H9 (cell line): Measurements from ENCODE around the gene RPS14. TPM values are rescaled to one million over a fixed set of nuclear protein-coding genes. Genes with fewer than 3 reads are reported as not detected.

Experiments used
- DNase-seq: peaks from one replicate; pipeline ENCODE4 v3.0.0-alpha.2; 2017
- H2AFZ ChIP-seq: one replicate; pipeline ENCODE4 v1.6.1; 2013; ENCODE audit warnings: mild to moderate bottlenecking, low read length, control low read depth, moderate library complexity
- H2AK5ac ChIP-seq: 2 replicates; pipeline ENCODE4 v1.6.1; 2013; ENCODE audit warnings: low read length, control low read depth, mixed read lengths; ENCODE audit not compliant: insufficient read length
- H2BK120ac ChIP-seq: one replicate; pipeline ENCODE4 v1.6.1; 2013; ENCODE audit warnings: low read depth, mild to moderate bottlenecking, low read length, control low read depth, inconsistent platforms; ENCODE audit not compliant: poor library complexity, severe bottlenecking
- H2BK12ac ChIP-seq: 2 replicates; pipeline ENCODE4 v1.6.1; 2013; ENCODE audit warnings: low read length, control low read depth, mixed read lengths, low read depth; ENCODE audit not compliant: insufficient read length
- H2BK15ac ChIP-seq: 2 replicates; pipeline ENCODE4 v1.6.1; 2013; ENCODE audit warnings: low read depth, low read length, control low read depth
- H2BK20ac ChIP-seq: one replicate; pipeline ENCODE4 v1.6.1; 2013; ENCODE audit warnings: low read depth, mild to moderate bottlenecking, low read length, control low read depth, inconsistent platforms; ENCODE audit not compliant: poor library complexity, severe bottlenecking
- H2BK5ac ChIP-seq: 2 replicates; pipeline ENCODE4 v1.6.1; 2013; ENCODE audit warnings: low read length, control low read depth, mixed read lengths; ENCODE audit not compliant: insufficient read length
- H3K14ac ChIP-seq: 2 replicates; pipeline ENCODE4 v1.6.1; 2013; ENCODE audit warnings: low read length, control low read depth; ENCODE audit not compliant: insufficient read depth
- H3K18ac ChIP-seq: 2 replicates; pipeline ENCODE4 v1.6.1; 2013; ENCODE audit warnings: low read depth, mild to moderate bottlenecking, mixed read lengths, low read length, control low read depth; ENCODE audit not compliant: insufficient read length
- H3K23ac ChIP-seq: 2 replicates; pipeline ENCODE4 v1.6.1; 2013; ENCODE audit warnings: low read length, control low read depth, mixed read lengths, low read depth; ENCODE audit not compliant: insufficient read length
- H3K23me2 ChIP-seq: 2 replicates; pipeline ENCODE4 v1.6.1; 2013; ENCODE audit warnings: low read depth, mild to moderate bottlenecking, mixed read lengths, low read length, control low read depth; ENCODE audit not compliant: insufficient read length, poor library complexity, severe bottlenecking
- H3K27ac ChIP-seq: 2 replicates; pipeline ENCODE4 v1.5.1; 2013; ENCODE audit warnings: low read length, control low read depth, mixed read lengths, low read depth; ENCODE audit not compliant: insufficient read length
- H3K27me3 ChIP-seq: 2 replicates; pipeline ENCODE4 v1.6.1; 2013; ENCODE audit warnings: low read length, control low read depth, inconsistent platforms; ENCODE audit not compliant: insufficient read depth
- H3K4ac ChIP-seq: 2 replicates; pipeline ENCODE4 v1.6.1; 2013; ENCODE audit warnings: low read depth, mild to moderate bottlenecking, control low read depth, inconsistent platforms, low read length, moderate library complexity
- H3K4me1 ChIP-seq: 2 replicates; pipeline ENCODE4 v1.6.1; 2013; ENCODE audit warnings: low read length, control low read depth, inconsistent platforms; ENCODE audit not compliant: insufficient read depth
- H3K4me2 ChIP-seq: 2 replicates; pipeline ENCODE4 v1.6.1; 2013; ENCODE audit warnings: low read length, control low read depth, mixed read lengths; ENCODE audit not compliant: insufficient read length, insufficient read depth
- H3K56ac ChIP-seq: 2 replicates; pipeline ENCODE4 v1.6.1; 2013; ENCODE audit warnings: low read depth, mild to moderate bottlenecking, mixed read lengths, low read length, control low read depth; ENCODE audit not compliant: insufficient read length
- H3K79me1 ChIP-seq: 2 replicates; pipeline ENCODE4 v1.6.1; 2013; ENCODE audit warnings: low read depth, mild to moderate bottlenecking, moderate library complexity, low read length, control low read depth, inconsistent platforms; ENCODE audit not compliant: insufficient read depth, poor library complexity, severe bottlenecking
- H3K79me2 ChIP-seq: 2 replicates; pipeline ENCODE4 v1.6.1; 2013; ENCODE audit warnings: low read length, control low read depth, inconsistent platforms; ENCODE audit not compliant: insufficient read depth
- H3K9ac ChIP-seq: 2 replicates; pipeline ENCODE4 v1.6.1; 2013; ENCODE audit warnings: low read length, control low read depth, mixed read lengths; ENCODE audit not compliant: insufficient read length; ENCODE audit errors: extremely low read depth
- H3K9me3 ChIP-seq: one replicate; pipeline ENCODE4 v1.6.1; 2013; ENCODE audit warnings: low read depth, low read length, inconsistent platforms; ENCODE audit not compliant: control insufficient read depth
- H3T11ph ChIP-seq: one replicate; pipeline ENCODE4 v1.6.1; 2013; ENCODE audit warnings: mild to moderate bottlenecking, low read length, control low read depth, inconsistent platforms
- H4K20me1 ChIP-seq: one replicate; pipeline ENCODE4 v1.6.1; 2013; ENCODE audit not compliant: control insufficient read depth, insufficient read length, insufficient read depth
- H4K5ac ChIP-seq: 2 replicates; pipeline ENCODE4 v1.6.1; 2013; ENCODE audit warnings: low read depth, mild to moderate bottlenecking, mixed read lengths, low read length, control low read depth; ENCODE audit not compliant: insufficient read length
- H4K8ac ChIP-seq: replicated peaks from 2 replicates; pipeline ENCODE4 v1.6.1; 2013; ENCODE audit warnings: low read length, control low read depth, mixed read lengths, low read depth; ENCODE audit not compliant: insufficient read length
- H4K91ac ChIP-seq: 2 replicates; pipeline ENCODE4 v1.6.1; 2013; ENCODE audit warnings: low read depth, mild to moderate bottlenecking, moderate library complexity, mixed read lengths, low read length, control low read depth; ENCODE audit not compliant: insufficient read length
- H3K27ac Mint-ChIP-seq, 3 experiments: 2 replicates in 2 of 3; 3 replicates in 1 of 3; pipeline ENCODE4 v1.8.0; 2020 to 2021; ENCODE audit warnings: mixed read lengths in 3 of 3, mild to moderate bottlenecking in 1 of 3, moderate library complexity in 1 of 3
- H3K27me3 Mint-ChIP-seq: 2 replicates; pipeline ENCODE4 v1.8.0; 2021; ENCODE audit warnings: low read depth, mild to moderate bottlenecking, moderate library complexity, mixed read lengths
- H3K36me3 Mint-ChIP-seq, 3 experiments: 2 replicates in 2 of 3; 3 replicates in 1 of 3; pipeline ENCODE4 v1.8.0; 2020 to 2021; ENCODE audit warnings: low read depth in 3 of 3, mixed read lengths in 3 of 3; ENCODE audit not compliant: insufficient read depth in 1 of 3
- H3K4me1 Mint-ChIP-seq, 2 experiments: 2 replicates each; pipeline ENCODE4 v1.8.0; 2020; ENCODE audit warnings: mixed read lengths in 2 of 2
- H3K4me3 Mint-ChIP-seq, 2 experiments: 2 replicates in 1 of 2; 3 replicates in 1 of 2; pipeline ENCODE4 v1.8.0; 2020 to 2021; ENCODE audit warnings: mild to moderate bottlenecking in 2 of 2, mixed read lengths in 2 of 2, moderate library complexity in 1 of 2
- H3K9me3 Mint-ChIP-seq, 2 experiments: 2 replicates in 1 of 2; 3 replicates in 1 of 2; pipeline ENCODE4 v1.8.0; 2020; ENCODE audit warnings: mild to moderate bottlenecking in 2 of 2, mixed read lengths in 2 of 2, moderate library complexity in 1 of 2
- whole genome bisulfite sequencing: extraction: QIAGEN DNeasy Blood & Tissue Kit; methylation state at CpG from one replicate; pipeline ENCODE4 v1.1.7; 2013; ENCODE audit warnings: missing lambda C conversion rate, low lambda C conversion rate, mixed read lengths; ENCODE audit not compliant: insufficient read length; ENCODE audit errors: extremely low coverage; 5-methylcytosine and 5-hydroxymethylcytosine counted together
- total RNA-seq: library from RNA; stranded (reverse); gene quantifications from 2 replicates; pipeline ENCODE4 v1.2.1, GENCODE V29; 2021
- TF ChIP-seq, protein P1 (sequence below): fragments of 200-600 bp; sonication (generic); conservative IDR thresholded peaks from 3 replicates; pipeline ENCODE4 v1.8.0; 2021; ENCODE audit warnings: antibody characterized with exemption, mild to moderate bottlenecking

RPS14 gene
- total RNA-seq, 1 experiment from 2014 or later: 2,533 TPM

DNA sequence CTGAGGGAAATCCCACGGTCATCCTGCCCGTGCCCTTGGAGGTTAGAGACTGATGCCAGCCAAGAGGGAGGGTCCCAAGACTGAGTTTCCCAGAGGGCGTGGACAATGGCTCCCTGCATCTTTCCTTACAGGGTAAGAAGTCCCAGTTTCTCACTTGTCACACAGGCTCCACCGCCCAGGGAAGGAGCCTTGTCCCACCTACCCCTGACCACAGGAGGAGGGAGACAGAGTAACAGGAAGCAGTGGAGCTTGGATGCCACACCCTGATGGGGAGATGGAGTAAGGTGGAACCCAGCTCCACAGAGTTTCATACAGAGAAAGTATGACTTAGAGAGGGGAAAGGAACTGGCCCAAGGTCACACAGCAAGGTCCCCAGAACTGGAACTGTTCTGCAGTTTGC lies 27.5 kb downstream of the RPS14 start:
- Histone ChIP-seq H3K4ac (no peak overlapping the region), H4K91ac (no peak overlapping the region), H2BK12ac (no peak overlapping the region), H3K79me2 (no peaks in the 10 kb centered on the region), H3K56ac (no peak overlapping the region), H3K4me1 (no peaks in the 10 kb centered on the region), H3K23ac (no peak overlapping the region), H3K27ac (no peak overlapping the region), H2BK20ac (no peak overlapping the region), H4K20me1 (no peaks in the 10 kb centered on the region), H3K23me2 (no peaks in the 10 kb centered on the region), H2AFZ (no peak overlapping the region), H3K27me3 (no peaks in the 10 kb centered on the region), H3K4me2 (no peak overlapping the region), H2BK120ac (no peak overlapping the region), H3K9me3 (no peaks in the 10 kb centered on the region), H3K9ac (no peak overlapping the region), H2BK15ac (no peak overlapping the region), H3K79me1 (no peaks in the 10 kb centered on the region), H2BK5ac (no peak overlapping the region), H3K18ac (no peak overlapping the region), H3T11ph (no peak overlapping the region), H3K14ac (no peak overlapping the region), H4K5ac (no peak overlapping the region), H2AK5ac (no peak overlapping the region), H4K8ac (no peak overlapping the region)
- TF ChIP-seq, protein P1, sequence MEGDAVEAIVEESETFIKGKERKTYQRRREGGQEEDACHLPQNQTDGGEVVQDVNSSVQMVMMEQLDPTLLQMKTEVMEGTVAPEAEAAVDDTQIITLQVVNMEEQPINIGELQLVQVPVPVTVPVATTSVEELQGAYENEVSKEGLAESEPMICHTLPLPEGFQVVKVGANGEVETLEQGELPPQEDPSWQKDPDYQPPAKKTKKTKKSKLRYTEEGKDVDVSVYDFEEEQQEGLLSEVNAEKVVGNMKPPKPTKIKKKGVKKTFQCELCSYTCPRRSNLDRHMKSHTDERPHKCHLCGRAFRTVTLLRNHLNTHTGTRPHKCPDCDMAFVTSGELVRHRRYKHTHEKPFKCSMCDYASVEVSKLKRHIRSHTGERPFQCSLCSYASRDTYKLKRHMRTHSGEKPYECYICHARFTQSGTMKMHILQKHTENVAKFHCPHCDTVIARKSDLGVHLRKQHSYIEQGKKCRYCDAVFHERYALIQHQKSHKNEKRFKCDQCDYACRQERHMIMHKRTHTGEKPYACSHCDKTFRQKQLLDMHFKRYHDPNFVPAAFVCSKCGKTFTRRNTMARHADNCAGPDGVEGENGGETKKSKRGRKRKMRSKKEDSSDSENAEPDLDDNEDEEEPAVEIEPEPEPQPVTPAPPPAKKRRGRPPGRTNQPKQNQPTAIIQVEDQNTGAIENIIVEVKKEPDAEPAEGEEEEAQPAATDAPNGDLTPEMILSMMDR: no peak
- WGBS: no CpG with 5 or more reads among the region's 4 CpGs
- H3K4me3 Mint-ChIP-seq: no peak overlapping the region
- peaks cover 10 to 11% of the 10 kb centered on the region in 2 experiments for H3K4me1 Mint-ChIP-seq
- no peaks in the 10 kb centered on the region for H3K36me3 Mint-ChIP-seq
- peaks cover 0 to 3% of the 10 kb centered on the region in 2 experiments; a peak in 1 of 5 replicates for H3K9me3 Mint-ChIP-seq
- H3K27me3 Mint-ChIP-seq: peaks cover 2% of the 10 kb centered on the region; the same call in 1 of the 2 replicates
- H3K27ac Mint-ChIP-seq: no peak overlapping the region; a peak in 1 of 7 replicates
- no peak for DNase-seq
